NCI-H1694 treated with DMSO at 0.1 percent for 48 hours (cell line): ENCODE results near the gene IRAK1BP1.
"Not testable (repeated sequence)": the region's sequence is repeated elsewhere in the genome, so short reads cannot be mapped to it uniquely, and the experiment has no call there.

Experiments
- DNase-seq: peaks from one replicate; lab custom pipeline; 2025; lab: John Stamatoyannopoulos, UW

Gene IRAK1BP1

DNA sequence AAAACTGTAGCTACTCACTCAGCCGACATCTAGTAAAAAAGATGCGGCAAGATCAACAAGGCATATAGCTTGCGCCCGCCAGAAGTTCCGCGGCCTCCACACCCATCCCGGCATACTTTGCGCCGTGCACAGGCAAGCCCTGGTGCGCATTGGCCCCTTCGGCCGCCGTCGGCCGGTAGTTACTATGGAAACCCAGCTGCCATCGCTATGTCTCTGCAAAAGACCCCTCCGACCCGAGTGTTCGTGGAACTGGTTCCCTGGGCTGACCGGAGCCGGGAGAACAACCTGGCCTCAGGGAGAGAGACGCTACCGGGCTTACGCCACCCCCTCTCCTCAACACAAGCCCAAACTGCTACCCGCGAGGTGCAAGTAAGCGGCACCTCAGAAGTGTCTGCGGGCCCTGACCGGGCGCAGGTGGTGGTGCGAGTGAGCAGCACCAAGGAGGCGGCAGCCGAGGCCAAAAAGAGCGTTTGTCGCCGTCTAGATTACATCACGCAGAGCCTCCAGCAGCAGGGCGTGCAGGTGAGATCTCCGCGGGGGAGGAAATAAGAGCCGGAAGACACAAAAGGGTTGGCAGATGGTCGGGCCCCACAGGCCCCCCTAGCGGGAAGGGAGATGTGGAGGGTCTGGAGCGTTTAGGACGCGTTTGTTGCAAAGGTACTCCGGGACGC, at the start of gene IRAK1BP1:
Gene IRAK1BP1, plus strand, starts transcription at position 182 of the 671 bp plus-strand sequence. Its CDS starts 26 bp downstream, at position 208.
- DNase-seq, result peak; percentile 74

GRCh38 chr6:78824045-78824444, 43.3 kb upstream of the IRAK1BP1 start:
- DNase-seq, result no peak

DNA sequence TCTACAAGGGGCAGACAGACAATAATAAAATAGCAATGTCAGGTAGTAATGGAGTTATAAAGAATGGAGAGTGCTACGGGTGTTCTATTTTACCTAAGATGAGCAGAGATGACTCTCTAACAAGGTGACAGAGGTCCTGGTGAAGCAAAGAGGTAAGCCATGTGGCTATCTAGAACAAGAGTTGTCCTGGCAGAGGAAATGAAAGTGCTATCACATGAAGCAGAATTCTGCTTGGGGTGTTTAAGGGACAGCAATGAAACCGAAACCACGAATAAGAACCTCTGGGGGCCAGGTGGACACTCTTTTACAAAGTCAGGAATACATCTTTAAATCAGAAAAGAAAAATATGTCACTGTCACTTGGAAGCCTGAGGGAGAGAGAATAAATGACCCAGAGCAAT, 37.9 kb upstream of the IRAK1BP1 start:
- no peak for DNase-seq

DNA sequence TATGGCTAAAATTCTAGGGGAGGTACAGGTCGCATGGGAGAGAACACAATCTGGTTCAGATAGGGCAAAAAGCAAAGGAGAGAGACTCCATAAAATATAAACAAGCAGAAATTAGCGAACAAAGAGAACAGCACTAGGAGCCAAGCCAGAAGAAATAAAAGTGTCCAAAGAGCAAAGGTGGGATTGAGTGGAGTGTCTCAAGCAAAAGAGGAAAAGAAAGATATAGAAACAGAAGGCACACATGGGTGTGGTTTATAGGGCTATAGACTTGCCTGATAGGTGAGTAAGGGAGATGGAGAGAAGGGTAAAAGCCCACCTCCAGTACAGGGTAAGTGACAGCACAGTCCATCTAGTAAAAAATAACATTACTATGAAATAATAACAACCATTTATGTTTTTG, 36.5 kb upstream of the IRAK1BP1 start:
- DNase-seq, result no peak

DNA sequence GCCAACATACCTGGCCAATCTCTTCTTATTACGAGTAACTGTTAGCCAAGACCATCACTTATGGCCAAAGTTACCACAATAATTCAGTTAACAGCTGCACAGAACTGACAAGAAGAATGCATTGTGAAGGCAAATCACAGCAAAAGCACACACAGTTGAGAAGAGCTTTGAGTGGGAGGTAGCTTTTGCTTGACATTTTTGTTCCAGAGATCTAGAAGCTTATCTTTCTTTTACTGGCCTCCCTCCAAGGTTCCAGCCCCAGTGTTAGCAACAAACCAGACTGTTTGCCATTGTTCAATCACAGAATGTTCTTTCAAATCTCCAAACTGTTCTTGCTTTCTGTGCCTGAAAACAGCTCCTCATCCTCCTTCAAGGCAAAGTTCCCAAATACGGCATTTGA, 35.9 kb upstream of the IRAK1BP1 start:
- no peak for DNase-seq

- DNase-seq, result no peak
Observed at GRCh38 chr6:78832091-78832808, 35.1 kb upstream of the IRAK1BP1 start.

- DNase-seq, result no peak
Observed at GRCh38 chr6:78835817-78836216, 31.5 kb upstream of the IRAK1BP1 start.

DNA sequence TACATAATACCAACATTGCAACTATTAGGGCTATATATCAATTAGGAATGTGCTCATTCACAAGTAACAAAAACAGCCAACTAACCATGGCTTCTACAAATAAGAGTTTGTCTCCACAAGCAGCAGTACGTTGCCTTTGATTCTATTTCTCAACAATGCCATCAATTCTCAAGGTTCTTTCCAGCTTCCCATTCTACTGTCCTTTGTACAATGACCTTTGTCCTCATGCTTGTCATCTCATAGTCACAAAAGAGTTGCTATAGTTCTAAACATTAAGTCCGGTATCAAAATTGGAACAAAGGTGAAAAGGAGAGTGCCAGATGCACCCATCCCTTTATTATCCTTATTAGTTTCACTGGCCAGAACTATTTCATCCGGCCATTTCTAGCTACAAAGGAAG, 30.8 kb upstream of the IRAK1BP1 start:
- no peak for DNase-seq

DNA sequence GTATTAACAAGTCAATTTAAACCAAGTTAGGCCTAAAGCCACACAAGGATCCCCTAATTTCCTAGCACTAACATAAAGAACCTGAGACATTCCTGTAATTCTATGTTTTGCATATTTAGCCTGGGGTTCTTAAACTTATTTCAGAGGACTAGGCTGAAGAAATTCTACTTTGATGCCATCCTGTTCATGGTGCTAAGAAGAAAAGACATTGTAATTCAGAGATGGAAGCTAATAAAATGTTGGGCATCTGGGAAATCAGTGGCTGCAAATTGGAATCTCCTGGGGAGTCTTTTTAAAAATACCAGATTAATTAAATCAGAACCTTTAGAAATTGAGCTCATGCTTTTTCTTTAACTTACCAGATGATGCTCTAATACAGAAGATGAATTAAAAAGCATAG, 26.2 kb upstream of the IRAK1BP1 start:
- DNase-seq, result no peak

DNA sequence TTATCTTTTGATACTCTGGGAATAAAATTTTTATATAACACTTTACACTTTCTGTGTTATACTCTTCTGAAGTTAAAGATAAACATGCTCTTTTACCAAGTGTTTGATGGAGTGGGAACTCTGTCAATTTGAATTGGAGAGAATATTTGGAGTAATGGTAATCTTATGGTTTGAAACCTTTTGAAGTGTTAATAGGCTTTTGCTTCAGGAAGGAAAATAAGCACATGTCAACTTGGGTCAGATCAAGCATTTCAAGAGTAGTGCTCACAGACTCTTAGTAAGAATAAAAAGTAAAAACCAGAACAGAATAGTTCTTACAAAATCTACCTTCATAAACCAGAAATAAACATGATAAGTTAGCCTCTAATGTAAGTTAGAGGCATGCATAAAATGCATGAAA, 24.4 kb upstream of the IRAK1BP1 start:
- DNase-seq, result no peak

- DNase-seq, result no peak
Observed at GRCh38 chr6:78844899-78845298, 22.5 kb upstream of the IRAK1BP1 start.

- no peak for DNase-seq
Observed at GRCh38 chr6:78845567-78845966, 21.8 kb upstream of the IRAK1BP1 start.

DNA sequence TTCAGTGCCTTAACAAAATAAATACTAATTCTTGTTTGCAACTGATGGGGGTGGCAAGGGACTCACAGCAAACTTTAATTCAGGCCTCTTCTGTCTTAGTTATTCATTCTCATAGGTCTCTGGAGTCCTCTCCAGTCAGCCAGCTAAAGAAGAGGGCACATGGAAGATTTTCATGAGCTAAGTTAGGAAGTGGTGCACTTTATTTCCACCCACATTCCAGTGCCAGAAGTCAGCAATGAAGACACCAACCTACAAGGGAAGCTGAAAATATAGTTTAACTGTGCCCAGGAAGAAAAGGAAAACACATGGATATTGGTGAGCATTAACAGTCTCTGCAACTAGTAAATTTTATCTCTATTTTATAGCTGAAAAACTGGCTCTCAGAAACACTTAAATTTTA, 16.7 kb upstream of the IRAK1BP1 start:
- no peak for DNase-seq

GRCh38 chr6:78851156-78851555, 16.2 kb upstream of the IRAK1BP1 start:
- DNase-seq, result no peak

GRCh38 chr6:78854546-78854945, 12.8 kb upstream of the IRAK1BP1 start:
- no peak for DNase-seq

GRCh38 chr6:78858339-78858938, 8.9 kb upstream of the IRAK1BP1 start:
- not testable (repeated sequence) for DNase-seq

- DNase-seq, result no peak
Observed at GRCh38 chr6:78861509-78861908, 5.8 kb upstream of the IRAK1BP1 start.

GRCh38 chr6:78863576-78863975, 3.8 kb upstream of the IRAK1BP1 start:
- no peak for DNase-seq

- DNase-seq, result no peak
Observed at GRCh38 chr6:78864957-78865356, 2.4 kb upstream of the IRAK1BP1 start.

GRCh38 chr6:78867020-78867369, 356 bp upstream of the IRAK1BP1 start:
- no peak for DNase-seq

DNA sequence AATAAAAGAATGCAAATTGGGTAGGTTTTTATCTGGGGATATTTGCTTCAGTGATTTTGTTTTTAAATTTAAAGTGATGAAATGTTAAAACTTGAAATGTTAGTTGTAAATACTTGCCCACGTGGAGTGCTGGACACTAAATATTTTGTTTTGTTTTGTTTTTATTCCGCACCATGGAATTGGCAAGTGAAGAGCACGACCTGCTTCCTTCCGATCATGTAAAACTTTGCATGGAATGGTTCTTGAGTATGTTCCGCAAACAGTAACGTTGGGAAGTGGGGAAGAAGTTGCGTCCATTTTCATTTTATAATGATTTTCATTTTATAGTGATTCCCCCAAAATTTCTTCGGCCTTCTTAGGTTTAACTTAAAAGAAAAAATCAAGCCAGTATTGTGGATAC, 765 bp downstream of the IRAK1BP1 start:
- DNase-seq, result no peak

GRCh38 chr6:78875505-78875904, 8.2 kb downstream of the IRAK1BP1 start:
- DNase-seq, result no peak

DNA sequence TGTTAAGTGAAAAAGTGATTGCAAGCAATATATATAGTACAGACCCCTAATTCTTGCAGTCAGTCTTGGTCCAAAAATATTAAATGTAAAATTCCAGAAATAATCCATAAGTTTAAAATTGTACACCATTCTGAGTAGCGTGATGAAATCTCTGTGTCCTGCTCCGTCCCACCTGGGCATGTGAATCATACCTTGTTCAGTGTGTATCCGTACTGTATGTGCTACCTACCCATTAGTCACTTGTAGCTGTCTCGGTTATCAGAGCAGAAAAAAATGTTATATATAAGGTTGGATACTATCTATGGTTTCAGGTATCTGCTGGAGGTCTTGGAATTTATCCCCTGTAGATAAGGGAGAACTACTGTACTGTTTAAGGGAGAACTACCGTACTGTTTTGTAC, 16.3 kb downstream of the IRAK1BP1 start:
- no peak for DNase-seq
